Endothelial cell of umbilical vein (primary cell): Measurements from ENCODE around the gene TUSC2. TPM values are rescaled to one million over a fixed set of nuclear protein-coding genes. Genes with fewer than 3 reads are reported as not detected.
A peak's percentile ranks its signal among the peaks of the same experiment; 100 is the strongest.

Experiments used
- BruUV-seq: library from RNA; stranded (reverse); fragments of 400-500 nt; replicated peaks from 2 replicates; lab custom pipeline; 2021; lab: Mats Ljungman, UMichigan
- CTCF ChIA-PET: fragments of 300-600, 350-600 bp; sonication (Branson Sonifier 250); formaldehyde crosslinking; loops from one replicate; lab custom pipeline; 2021; ENCODE audit warnings: antibody characterized with exemption, inconsistent platforms; lab: Charles Lee
- POLR2A ChIA-PET: fragments of 300-600, 350-600 bp; sonication (Branson Sonifier 250); formaldehyde crosslinking; loops from one replicate; lab custom pipeline; 2021; ENCODE audit warnings: antibody characterized with exemption, inconsistent platforms; lab: Charles Lee
- DNase-seq: peaks from one replicate; pipeline ENCODE4 v3.0.0-alpha.2; 2011; ENCODE audit warnings: low read depth, low spot score
- FAIRE-seq: peaks from 2 replicates; lab custom pipeline; 2011; peaks lifted over from hg19 to GRCh38; lab: Jason Lieb, UNC
- H2AFZ ChIP-seq: 2 replicates; pipeline ENCODE4 v1.6.0; 2012; ENCODE audit warnings: low read depth, low read length, control low read depth, inconsistent platforms
- H3K27ac ChIP-seq: 2 replicates; pipeline ENCODE4 v1.5.1; 2011; ENCODE audit warnings: low read depth, mild to moderate bottlenecking, control low read depth, low read length, moderate library complexity; ENCODE audit not compliant: insufficient read depth
- H3K27me3 ChIP-seq, 2 experiments: 2 replicates each; pipeline versions ENCODE4 v1.6.0 to v1.6.1; 2011; ENCODE audit warnings: low read length in 2 of 2, mixed read lengths in 1 of 2; ENCODE audit not compliant: control insufficient read depth in 2 of 2, insufficient read depth in 2 of 2
- H3K36me3 ChIP-seq, 2 experiments: 2 replicates in 1 of 2; 3 replicates in 1 of 2; pipeline ENCODE4 v1.5.1; 2011; ENCODE audit warnings: low read length in 2 of 2, mild to moderate bottlenecking in 1 of 2, moderate library complexity in 1 of 2; ENCODE audit not compliant: control insufficient read depth in 2 of 2, insufficient read depth in 2 of 2; ENCODE audit errors: extremely low read depth in 1 of 2
- H3K4me1 ChIP-seq: 3 replicates; pipeline ENCODE4 v1.5.1; 2011; ENCODE audit warnings: mild to moderate bottlenecking, low read length; ENCODE audit not compliant: control insufficient read depth, insufficient read depth; ENCODE audit errors: extremely low read depth
- H3K4me2 ChIP-seq: 2 replicates; pipeline ENCODE4 v1.6.1; 2011; ENCODE audit warnings: low read length, control low read depth, mixed read lengths; ENCODE audit not compliant: insufficient read depth
- H3K4me3 ChIP-seq, 3 experiments: fragments of 200-600 bp in 1 of 3; sonication (generic), shearing (Covaris generic) in 1 of 3; replicated peaks in 1 of 3; 2 replicates each; pipeline ENCODE4 v1.5.1; 2011 to 2016; ENCODE audit warnings: control low read depth in 3 of 3, low read length in 3 of 3, mild to moderate bottlenecking in 2 of 3, inconsistent platforms in 1 of 3, low read depth in 1 of 3, moderate library complexity in 1 of 3; ENCODE audit not compliant: insufficient read depth in 1 of 3
- H3K79me2 ChIP-seq: 2 replicates; pipeline ENCODE4 v1.6.0; 2012; ENCODE audit warnings: low read length, inconsistent platforms; ENCODE audit not compliant: control insufficient read depth, insufficient read depth
- H3K9ac ChIP-seq: replicated peaks from 2 replicates; pipeline ENCODE3; 2011; ENCODE audit warnings: low read length, control low read depth; ENCODE audit not compliant: insufficient read depth; ENCODE audit errors: extremely low read depth
- H3K9me1 ChIP-seq: replicated peaks from 3 replicates; pipeline ENCODE4 v1.6.0; 2011; ENCODE audit warnings: mild to moderate bottlenecking, low read length; ENCODE audit not compliant: control insufficient read depth, insufficient read depth; ENCODE audit errors: extremely low read depth
- H3K9me3 ChIP-seq: replicated peaks from 2 replicates; pipeline ENCODE4 v1.5.1; 2012; ENCODE audit warnings: low read length, inconsistent platforms; ENCODE audit not compliant: control insufficient read depth, insufficient read depth
- H4K20me1 ChIP-seq: replicated peaks from 2 replicates; pipeline ENCODE3; 2011; ENCODE audit warnings: mild to moderate bottlenecking, low read length; ENCODE audit not compliant: control insufficient read depth, insufficient read depth; ENCODE audit errors: extremely low read depth
- EZH2 ChIP-seq: IDR thresholded peaks from 2 replicates; pipeline ENCODE4 v1.6.1; 2012; ENCODE audit warnings: borderline replicate concordance, low read depth, mild to moderate bottlenecking, moderate library complexity, low read length, inconsistent platforms; ENCODE audit not compliant: severe bottlenecking
- FOS ChIP-seq: IDR thresholded peaks from 2 replicates; pipeline ENCODE4 v1.6.1; 2011; ENCODE audit warnings: mild to moderate bottlenecking, low read length, moderate library complexity, borderline replicate concordance; ENCODE audit not compliant: insufficient read depth
- GATA2 ChIP-seq: IDR thresholded peaks from 2 replicates; pipeline ENCODE4 v1.7.0; 2011; ENCODE audit warnings: low read depth, mild to moderate bottlenecking, moderate library complexity, mixed read lengths, low read length; ENCODE audit not compliant: insufficient read length, insufficient read depth
- JUN ChIP-seq: IDR thresholded peaks from 2 replicates; pipeline ENCODE4 v1.6.1; 2011; ENCODE audit warnings: borderline replicate concordance, low read depth; ENCODE audit not compliant: insufficient read length, insufficient read depth
- MYC ChIP-seq: IDR thresholded peaks from one replicate; pipeline ENCODE4 v1.6.1; 2011; ENCODE audit warnings: mild to moderate bottlenecking, low read depth, low read length
- POLR2A ChIP-seq: IDR thresholded peaks from 2 replicates; pipeline ENCODE4 v1.6.1; 2012; ENCODE audit warnings: low read depth, mild to moderate bottlenecking, control low read depth, low read length
- POLR2AphosphoS5 ChIP-seq: IDR thresholded peaks from 2 replicates; pipeline ENCODE4 v1.6.1; 2012; ENCODE audit warnings: low read depth, mild to moderate bottlenecking, control low read depth, low read length, moderate library complexity; ENCODE audit not compliant: insufficient read depth
- dilution Hi-C: fragments of 300-500 bp; cut with MboI; formaldehyde crosslinking; loops from one replicate; pipeline ENCODE4 v1.15.0; 2019; ENCODE audit warnings: low sequenced_read_pairs; ENCODE audit not compliant: extremely low pct_ligation_motif_present
- intact Hi-C: fragments of 100-400 bp; cut with micrococcal nuclease; formaldehyde crosslinking; loops from one replicate; pipeline ENCODE4 v1.10.0; 2022
- polyA plus RNA-seq, 4 experiments: library from polyadenylated mRNA; depleted of rRNA in 3 of 4; stranded (reverse) in 3 of 4; unstranded in 1 of 4; fragments of >200 nt; gene quantifications; 2 replicates each; pipeline versions ENCODE4 v1.2.1 to v1.2.3, GENCODE V29; 2011 to 2012; ENCODE audit warnings: missing spikeins in 1 of 4
- total RNA-seq: library from RNA; stranded (reverse); gene quantifications from 2 replicates; pipeline ENCODE4 v1.2.3, GENCODE V29; 2021
- TF ChIP-seq, protein P1 (sequence below): IDR thresholded peaks from 2 replicates; pipeline ENCODE4 v1.6.1; 2011; ENCODE audit not compliant: insufficient read depth, insufficient read length
- TF ChIP-seq, protein P2 (sequence below), 2 donors: IDR thresholded peaks; 1 replicate in 1 of 2; 2 replicates in 1 of 2; pipeline ENCODE4 v1.5.1; 2011; ENCODE audit warnings: low read length in 2 of 2, mild to moderate bottlenecking in 2 of 2, moderate library complexity in 2 of 2, control low read depth in 1 of 2, inconsistent platforms in 1 of 2, low read depth in 1 of 2; ENCODE audit not compliant: insufficient read depth in 1 of 2; ENCODE audit errors: extremely low read depth in 1 of 2

TUSC2 gene
- total and polyA plus RNA-seq, 2 donors (not counting 3 experiments of a cell fraction or from before 2014, with no cell fraction given): 30.0 to 89.0 TPM

DNA sequence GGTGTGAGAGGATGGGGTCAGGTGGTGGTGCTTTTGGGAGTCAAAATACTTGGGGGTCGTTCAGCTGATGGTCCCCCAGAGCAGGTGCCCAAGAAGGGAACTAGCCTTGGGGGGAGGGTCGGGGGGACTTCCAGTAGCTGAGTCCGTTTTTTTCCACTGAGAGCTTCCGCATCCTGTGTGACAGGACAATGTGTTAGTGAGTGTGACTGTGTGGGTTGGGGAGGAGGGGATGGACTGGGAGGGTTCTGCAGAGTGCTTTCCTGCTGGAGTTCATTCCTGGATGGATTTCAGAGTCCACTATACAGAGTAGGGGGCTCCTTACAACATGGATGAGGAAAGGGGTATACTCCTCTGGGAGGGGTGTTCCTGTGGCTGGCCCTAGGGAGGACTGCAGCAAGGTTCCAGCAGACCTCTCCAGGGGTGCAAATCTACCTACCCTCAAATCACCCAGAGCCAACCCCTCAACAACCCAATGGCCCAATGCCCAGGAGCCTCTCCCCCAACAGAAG lies 4.9 kb downstream of the TUSC2 start:
- dilution Hi-C loops: no loop called here
- Histone ChIP-seq H3K4me1 (peaks cover 55% of the 10 kb centered on the region), H4K20me1 (no peaks in the 10 kb centered on the region), H3K4me3 (peak overlapping the region in 2 of 3 experiments; percentile 62 to 89), H3K27me3 (no peaks in the 10 kb centered on the region), H3K4me2 (peak overlapping the region; percentile 75), H2AFZ (no peak overlapping the region), H3K79me2 (peaks cover 48% of the 10 kb centered on the region), H3K9me3 (no peaks in the 10 kb centered on the region), H3K36me3 (peaks cover 8 to 27% of the 10 kb centered on the region in 2 experiments), H3K9me1 (no peaks in the 10 kb centered on the region), H3K9ac (peak overlapping the region; percentile 88), H3K27ac (peak overlapping the region; percentile 99)
- DNase-seq (peak; percentile 76), FAIRE-seq (no peak)
- TF ChIP-seq MYC (no peak), FOS (peak; percentile 3)
- ChIA-PET CTCF (interaction anchor here (0.8 to 4.3 kb wide), 15 partner anchors 9 to 219 kb away, joined by 3 to 66 read pairs (median 10); partner anchors contain the start of genes CYB561D2, HYAL1, HYAL3 and NAA80), POLR2A (interaction anchor here (0.6 to 5.1 kb wide), 3 partner anchors 13 to 215 kb away, joined by 3 to 38 read pairs (median 5); partner anchors contain the start of genes HYAL3 and NAA80)
- intact Hi-C loops: loop anchor here (1.0 to 2.0 kb wide), 3 partner anchors 11 to 156 kb away; partner anchors contain the start of genes HYAL3 and NAA80
- no TSS peak for BruUV-seq

DNA sequence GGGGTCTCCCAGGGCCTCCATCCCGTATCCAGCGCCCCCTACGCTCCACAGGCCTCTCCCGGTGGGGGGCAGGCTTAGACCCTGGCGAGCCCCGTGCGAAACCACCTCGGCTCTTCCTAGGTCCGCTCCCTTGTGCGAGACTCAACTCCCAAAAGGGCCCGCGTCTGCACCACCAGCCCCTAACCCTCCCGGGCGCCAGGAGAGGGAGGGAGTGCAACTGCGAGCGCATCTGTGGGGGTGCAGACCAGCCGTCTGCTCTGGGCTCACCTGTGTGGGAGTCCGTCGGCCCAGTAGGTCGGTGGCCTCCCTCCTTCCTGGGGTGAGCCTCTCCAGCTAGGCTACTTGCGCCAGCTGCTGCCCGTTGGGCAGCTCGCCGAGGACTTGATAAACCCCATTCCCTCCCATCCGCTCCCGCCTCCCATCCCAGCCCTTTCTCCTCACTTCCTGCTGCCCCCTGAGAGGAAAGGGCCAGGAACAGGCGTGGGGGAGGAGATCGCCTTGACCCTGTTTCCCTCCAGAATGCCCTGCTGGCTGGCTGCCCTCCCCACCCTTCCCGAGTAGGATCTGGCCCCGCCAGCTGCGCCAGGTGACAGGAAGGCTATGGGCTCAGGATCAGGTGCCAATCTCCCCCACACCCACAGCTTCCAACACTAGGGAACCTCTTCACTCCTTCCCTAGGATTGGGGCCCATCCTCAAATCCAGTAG lies 5.5 kb downstream of the TUSC2 start, which contains the start of gene HYAL2:
TSS of gene HYAL2 (minus strand) at position 360 of the 706 bp plus-strand sequence. CDS start 2,256 bp downstream, outside the sequence.
- no peak within 1 kb of the TSS for H2AFZ ChIP-seq
- ChIA-PET POLR2A (interaction anchor here (0.6 to 5.1 kb wide), 3 partner anchors 13 to 214 kb away, joined by 3 to 38 read pairs (median 5); partner anchors contain the start of genes HYAL3 and NAA80), CTCF (interaction anchor here (0.8 to 4.3 kb wide), 8 partner anchors 13 to 220 kb away, joined by 3 to 66 read pairs (median 23); partner anchors contain the start of genes HYAL1, HYAL3, NAA80 and RASSF1)
- H3K9me1 ChIP-seq: no peaks in the 10 kb centered on the region
- TF ChIP-seq POLR2AphosphoS5 (peak; percentile 95), GATA2 (peak; percentile 45), MYC (no peak), FOS (peak; percentile 5), JUN (no peak), POLR2A (peak; percentile 91), EZH2 (no peak)
- TF ChIP-seq, protein P1, sequence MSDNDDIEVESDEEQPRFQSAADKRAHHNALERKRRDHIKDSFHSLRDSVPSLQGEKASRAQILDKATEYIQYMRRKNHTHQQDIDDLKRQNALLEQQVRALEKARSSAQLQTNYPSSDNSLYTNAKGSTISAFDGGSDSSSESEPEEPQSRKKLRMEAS: no peak
- TF ChIP-seq, protein P2, sequence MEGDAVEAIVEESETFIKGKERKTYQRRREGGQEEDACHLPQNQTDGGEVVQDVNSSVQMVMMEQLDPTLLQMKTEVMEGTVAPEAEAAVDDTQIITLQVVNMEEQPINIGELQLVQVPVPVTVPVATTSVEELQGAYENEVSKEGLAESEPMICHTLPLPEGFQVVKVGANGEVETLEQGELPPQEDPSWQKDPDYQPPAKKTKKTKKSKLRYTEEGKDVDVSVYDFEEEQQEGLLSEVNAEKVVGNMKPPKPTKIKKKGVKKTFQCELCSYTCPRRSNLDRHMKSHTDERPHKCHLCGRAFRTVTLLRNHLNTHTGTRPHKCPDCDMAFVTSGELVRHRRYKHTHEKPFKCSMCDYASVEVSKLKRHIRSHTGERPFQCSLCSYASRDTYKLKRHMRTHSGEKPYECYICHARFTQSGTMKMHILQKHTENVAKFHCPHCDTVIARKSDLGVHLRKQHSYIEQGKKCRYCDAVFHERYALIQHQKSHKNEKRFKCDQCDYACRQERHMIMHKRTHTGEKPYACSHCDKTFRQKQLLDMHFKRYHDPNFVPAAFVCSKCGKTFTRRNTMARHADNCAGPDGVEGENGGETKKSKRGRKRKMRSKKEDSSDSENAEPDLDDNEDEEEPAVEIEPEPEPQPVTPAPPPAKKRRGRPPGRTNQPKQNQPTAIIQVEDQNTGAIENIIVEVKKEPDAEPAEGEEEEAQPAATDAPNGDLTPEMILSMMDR (IDR thresholded peaks at IDR 0.05; ENCODE audit: extremely low read depth in 1 of 2, insufficient read depth in 1 of 2, low read depth in 1 of 2, low read length in 2 of 2): no peak
- peak within 1 kb of the TSS; percentile 75 for H3K4me2 ChIP-seq
- peaks cover 49% of the 10 kb centered on the region for H3K79me2 ChIP-seq
- peak within 1 kb of the TSS; percentile 31 to 89 (median 89) for H3K4me3 ChIP-seq
- TSS peak; percentile 6 for BruUV-seq
- H4K20me1 ChIP-seq: no peaks in the 10 kb centered on the region
- peak within 1 kb of the TSS; percentile 89 for H3K9ac ChIP-seq
- intact Hi-C loops (loop anchor here (1.0 to 2.0 kb wide), 4 partner anchors 12 to 156 kb away; partner anchors contain the start of genes HYAL3, IFRD2 and NAA80), dilution Hi-C loops (no loop called here)
- H3K27ac ChIP-seq: peak within 1 kb of the TSS; percentile 99
- H3K36me3 ChIP-seq: peaks cover 8 to 32% of the 10 kb centered on the region in 2 experiments
- DNase-seq: peak; percentile 74
- H3K27me3 ChIP-seq: no peaks in the 10 kb centered on the region
- H3K9me3 ChIP-seq: no peaks in the 10 kb centered on the region
- FAIRE-seq: peak; percentile 99
- peaks cover 60% of the 10 kb centered on the region for H3K4me1 ChIP-seq
